ENCODE data around the gene C9orf72.
"Not testable (repeated sequence)": the region's sequence is repeated elsewhere in the genome, so short reads cannot be mapped to it uniquely, and the experiment has no call there.

Gene C9orf72

GRCh38 chr9:27504259-27504658 lies 69.0 kb downstream of the C9orf72 start:
- Histone ChIP-seq H3K9me3 (replicated peaks; ENCODE audit: insufficient read depth, low read length) (no peaks in the 10 kb centered on the region), H3K79me2 (ENCODE audit: low read length) (no peaks in the 10 kb centered on the region), H2AFZ (ENCODE audit: low read length) (no peak overlapping the region), H3K4me3 (ENCODE audit: low read length) (no peak overlapping the region), H3K4me1 (ENCODE audit: low read length) (peaks cover 3% of the 10 kb centered on the region; the same call in 1 of the 2 replicates), H3K4me2 (ENCODE audit: low read depth, low read length) (no peak overlapping the region), H4K20me1 (ENCODE audit: insufficient read depth, low read length) (no peaks in the 10 kb centered on the region), H3K9me2 (replicated peaks; ENCODE audit: insufficient read depth, low read length) (no peaks in the 10 kb centered on the region), H3K36me3 (replicated peaks; ENCODE audit: insufficient read depth, low read length) (no peaks in the 10 kb centered on the region), H3F3A (ENCODE audit: insufficient read depth, low read length) (no peaks in the 10 kb centered on the region), H3K27ac (ENCODE audit: low read length) (no peak overlapping the region), H3K27me3 (replicated peaks; ENCODE audit: insufficient read depth, low read length) (no peaks in the 10 kb centered on the region), H3K9ac (ENCODE audit: low read length) (no peak overlapping the region)
- TF ChIP-seq, protein P1, sequence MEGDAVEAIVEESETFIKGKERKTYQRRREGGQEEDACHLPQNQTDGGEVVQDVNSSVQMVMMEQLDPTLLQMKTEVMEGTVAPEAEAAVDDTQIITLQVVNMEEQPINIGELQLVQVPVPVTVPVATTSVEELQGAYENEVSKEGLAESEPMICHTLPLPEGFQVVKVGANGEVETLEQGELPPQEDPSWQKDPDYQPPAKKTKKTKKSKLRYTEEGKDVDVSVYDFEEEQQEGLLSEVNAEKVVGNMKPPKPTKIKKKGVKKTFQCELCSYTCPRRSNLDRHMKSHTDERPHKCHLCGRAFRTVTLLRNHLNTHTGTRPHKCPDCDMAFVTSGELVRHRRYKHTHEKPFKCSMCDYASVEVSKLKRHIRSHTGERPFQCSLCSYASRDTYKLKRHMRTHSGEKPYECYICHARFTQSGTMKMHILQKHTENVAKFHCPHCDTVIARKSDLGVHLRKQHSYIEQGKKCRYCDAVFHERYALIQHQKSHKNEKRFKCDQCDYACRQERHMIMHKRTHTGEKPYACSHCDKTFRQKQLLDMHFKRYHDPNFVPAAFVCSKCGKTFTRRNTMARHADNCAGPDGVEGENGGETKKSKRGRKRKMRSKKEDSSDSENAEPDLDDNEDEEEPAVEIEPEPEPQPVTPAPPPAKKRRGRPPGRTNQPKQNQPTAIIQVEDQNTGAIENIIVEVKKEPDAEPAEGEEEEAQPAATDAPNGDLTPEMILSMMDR (IDR thresholded peaks at IDR 0.05; ENCODE audit: low read length) = no peak
- no peak for TF ChIP-seq EZH2phosphoT487 (IDR thresholded peaks at IDR 0.05; ENCODE audit: low read length)
- no peak for TF ChIP-seq EZH2 (optimal IDR thresholded peaks at IDR 0.05; ENCODE audit: low read depth, low read length)
- DNase-seq = no peak

DNA sequence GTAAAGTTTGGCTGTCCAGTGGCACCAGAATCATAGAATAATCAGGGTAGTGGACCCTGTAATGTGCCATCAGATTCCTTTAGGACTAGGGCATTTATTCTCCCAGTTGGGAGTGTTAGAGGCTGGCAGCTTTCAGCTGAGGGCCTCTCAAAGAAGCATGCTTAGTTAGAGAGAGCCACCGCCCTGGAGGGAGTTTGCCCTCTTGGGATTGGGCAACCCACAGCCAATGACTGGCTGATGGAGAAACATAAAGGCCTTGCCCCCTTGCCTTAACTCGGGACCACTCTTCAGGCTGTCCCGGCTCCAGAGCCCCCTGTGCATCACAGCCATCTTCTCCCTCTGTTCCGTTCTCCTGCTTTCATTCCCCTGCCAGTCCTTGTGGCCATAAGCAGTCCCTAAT lies 69.7 kb downstream of the C9orf72 start:
- no peak overlapping the region for H3K4me2 ChIP-seq (ENCODE audit: low read depth, low read length)
- H3K9me2 ChIP-seq (replicated peaks; ENCODE audit: insufficient read depth, low read length) = no peaks in the 10 kb centered on the region
- TF ChIP-seq EZH2phosphoT487 (IDR thresholded peaks at IDR 0.05; ENCODE audit: low read length) (no peak), EZH2 (optimal IDR thresholded peaks at IDR 0.05; ENCODE audit: low read depth, low read length) (no peak)
- TF ChIP-seq, protein P1 (IDR thresholded peaks at IDR 0.05; ENCODE audit: low read length) = no peak
- no peaks in the 10 kb centered on the region for H3K27me3 ChIP-seq (replicated peaks; ENCODE audit: insufficient read depth, low read length)
- no peak overlapping the region for H3K27ac ChIP-seq (ENCODE audit: low read length)
- H3K79me2 ChIP-seq (ENCODE audit: low read length) = no peaks in the 10 kb centered on the region
- no peak overlapping the region for H2AFZ ChIP-seq (ENCODE audit: low read length)
- peaks cover 4% of the 10 kb centered on the region; the same call in 1 of the 2 replicates for H3K4me1 ChIP-seq (ENCODE audit: low read length)
- H3F3A ChIP-seq (ENCODE audit: insufficient read depth, low read length) = no peaks in the 10 kb centered on the region
- DNase-seq = no peak
- no peaks in the 10 kb centered on the region for H3K9me3 ChIP-seq (replicated peaks; ENCODE audit: insufficient read depth, low read length)
- no peak overlapping the region for H3K9ac ChIP-seq (ENCODE audit: low read length)
- H3K4me3 ChIP-seq (ENCODE audit: low read length) = no peak overlapping the region
- no peaks in the 10 kb centered on the region for H3K36me3 ChIP-seq (replicated peaks; ENCODE audit: insufficient read depth, low read length)
- no peaks in the 10 kb centered on the region for H4K20me1 ChIP-seq (ENCODE audit: insufficient read depth, low read length)

GRCh38 chr9:27500902-27501301 lies 72.4 kb downstream of the C9orf72 start:
- not testable (repeated sequence) for H3F3A ChIP-seq (ENCODE audit: insufficient read depth, low read length); H3K4me3 ChIP-seq (ENCODE audit: low read length); H3K9me3 ChIP-seq (replicated peaks; ENCODE audit: insufficient read depth, low read length); H3K4me1 ChIP-seq (ENCODE audit: low read length); H3K9me2 ChIP-seq (replicated peaks; ENCODE audit: insufficient read depth, low read length); DNase-seq; H3K27me3 ChIP-seq (replicated peaks; ENCODE audit: insufficient read depth, low read length); H3K4me2 ChIP-seq (ENCODE audit: low read depth, low read length); H3K9ac ChIP-seq (ENCODE audit: low read length); H4K20me1 ChIP-seq (ENCODE audit: insufficient read depth, low read length); H3K79me2 ChIP-seq (ENCODE audit: low read length); H2AFZ ChIP-seq (ENCODE audit: low read length); H3K36me3 ChIP-seq (replicated peaks; ENCODE audit: insufficient read depth, low read length); H3K27ac ChIP-seq (ENCODE audit: low read length)

DNA sequence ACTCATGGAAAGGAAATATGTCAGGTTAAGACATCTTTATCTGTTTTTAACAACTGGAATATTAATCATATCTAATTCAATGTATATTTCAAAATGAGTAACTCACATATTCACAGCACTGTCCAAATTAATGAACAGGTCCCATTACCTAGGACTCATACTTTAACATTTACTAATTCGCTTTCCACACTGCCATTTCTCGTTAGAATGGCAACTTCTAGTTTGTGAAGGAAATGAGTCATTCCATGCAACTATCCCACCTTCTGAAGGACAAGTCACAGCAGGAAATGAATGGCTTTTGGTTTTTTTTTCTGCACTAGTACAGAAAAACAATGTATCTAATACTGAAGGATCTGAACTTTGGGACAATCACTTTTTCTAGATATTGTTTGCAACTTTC lies 73.8 kb downstream of the C9orf72 start:
- DNase-seq = no peak
- no peaks in the 10 kb centered on the region for H4K20me1 ChIP-seq (ENCODE audit: insufficient read depth, low read length)
- no peak overlapping the region for H3K27ac ChIP-seq (ENCODE audit: low read length)
- H3K9me3 ChIP-seq (replicated peaks; ENCODE audit: insufficient read depth, low read length) = no peaks in the 10 kb centered on the region
- no peak overlapping the region for H3K9ac ChIP-seq (ENCODE audit: low read length)
- no peaks in the 10 kb centered on the region for H3K27me3 ChIP-seq (replicated peaks; ENCODE audit: insufficient read depth, low read length)
- TF ChIP-seq EZH2phosphoT487 (IDR thresholded peaks at IDR 0.05; ENCODE audit: low read length) (no peak), EZH2 (optimal IDR thresholded peaks at IDR 0.05; ENCODE audit: low read depth, low read length) (no peak)
- TF ChIP-seq, protein P1 (IDR thresholded peaks at IDR 0.05; ENCODE audit: low read length) = no peak
- H2AFZ ChIP-seq (ENCODE audit: low read length) = no peak overlapping the region
- no peaks in the 10 kb centered on the region for H3K79me2 ChIP-seq (ENCODE audit: low read length)
- H3K4me2 ChIP-seq (ENCODE audit: low read depth, low read length) = no peak overlapping the region
- peaks cover 4% of the 10 kb centered on the region; the same call in 1 of the 2 replicates for H3K4me1 ChIP-seq (ENCODE audit: low read length)
- no peak overlapping the region for H3K4me3 ChIP-seq (ENCODE audit: low read length)
- no peaks in the 10 kb centered on the region for H3F3A ChIP-seq (ENCODE audit: insufficient read depth, low read length)
- no peaks in the 10 kb centered on the region for H3K36me3 ChIP-seq (replicated peaks; ENCODE audit: insufficient read depth, low read length)
- no peaks in the 10 kb centered on the region for H3K9me2 ChIP-seq (replicated peaks; ENCODE audit: insufficient read depth, low read length)

All from MM.1S (cell line).